Measurements from ENCODE around the gene CDH6.

- TF ChIP-seq EP300 (IDR thresholded peaks at IDR 0.05) (no peak), CTCF (IDR thresholded peaks at IDR 0.05) (no peak), POLR2AphosphoS5 (IDR thresholded peaks at IDR 0.05) (no peak), POLR2A (IDR thresholded peaks at IDR 0.05) (no peak)
Measured at GRCh38 chr5:31244921-31245320, 51.4 kb downstream of the CDH6 start.
